GM13977 (cell line): ENCODE data around the gene CHRD.

Experiments used
- DNase-seq: peaks from one replicate; pipeline ENCODE4 v3.0.0; 2012; ENCODE audit warnings: low spot score
- in situ Hi-C: fragments of 300-500 bp; cut with MboI; formaldehyde crosslinking; loops from one replicate; pipeline ENCODE4 v1.12.0; 2022; ENCODE audit warnings: low sequenced_read_pairs, low pct_unique_long_range_greater_than_20kb, mixed read lengths, inconsistent platforms; ENCODE audit not compliant: unreplicated experiment
- TF ChIP-seq, protein P1 (sequence below): IDR thresholded peaks from 2 replicates; pipeline ENCODE4 v1.5.1; 2012; ENCODE audit warnings: mild to moderate bottlenecking, control low read depth; ENCODE audit not compliant: insufficient read depth; ENCODE audit errors: extremely low read depth, missing control alignments

CHRD gene

DNA sequence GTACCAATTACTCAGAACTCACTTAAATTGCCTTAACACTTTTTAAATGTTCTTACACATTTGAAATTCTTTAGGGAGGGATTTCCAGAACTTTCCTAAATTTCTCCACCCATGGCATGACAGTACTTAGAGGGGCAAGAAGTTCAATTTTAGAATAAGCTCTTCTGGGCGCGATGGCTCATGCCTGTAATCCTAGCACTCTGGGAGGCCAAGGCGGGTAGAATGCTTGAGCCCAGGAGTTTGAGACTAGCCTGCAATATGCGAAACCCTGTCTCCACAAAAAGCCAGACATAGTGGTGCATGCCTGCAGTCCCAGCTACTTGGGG lies 31.8 kb upstream of the CHRD start:
- in situ Hi-C loops: no loop called here
- TF ChIP-seq, protein P1, sequence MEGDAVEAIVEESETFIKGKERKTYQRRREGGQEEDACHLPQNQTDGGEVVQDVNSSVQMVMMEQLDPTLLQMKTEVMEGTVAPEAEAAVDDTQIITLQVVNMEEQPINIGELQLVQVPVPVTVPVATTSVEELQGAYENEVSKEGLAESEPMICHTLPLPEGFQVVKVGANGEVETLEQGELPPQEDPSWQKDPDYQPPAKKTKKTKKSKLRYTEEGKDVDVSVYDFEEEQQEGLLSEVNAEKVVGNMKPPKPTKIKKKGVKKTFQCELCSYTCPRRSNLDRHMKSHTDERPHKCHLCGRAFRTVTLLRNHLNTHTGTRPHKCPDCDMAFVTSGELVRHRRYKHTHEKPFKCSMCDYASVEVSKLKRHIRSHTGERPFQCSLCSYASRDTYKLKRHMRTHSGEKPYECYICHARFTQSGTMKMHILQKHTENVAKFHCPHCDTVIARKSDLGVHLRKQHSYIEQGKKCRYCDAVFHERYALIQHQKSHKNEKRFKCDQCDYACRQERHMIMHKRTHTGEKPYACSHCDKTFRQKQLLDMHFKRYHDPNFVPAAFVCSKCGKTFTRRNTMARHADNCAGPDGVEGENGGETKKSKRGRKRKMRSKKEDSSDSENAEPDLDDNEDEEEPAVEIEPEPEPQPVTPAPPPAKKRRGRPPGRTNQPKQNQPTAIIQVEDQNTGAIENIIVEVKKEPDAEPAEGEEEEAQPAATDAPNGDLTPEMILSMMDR: no peak
- DNase-seq: no peak

DNA sequence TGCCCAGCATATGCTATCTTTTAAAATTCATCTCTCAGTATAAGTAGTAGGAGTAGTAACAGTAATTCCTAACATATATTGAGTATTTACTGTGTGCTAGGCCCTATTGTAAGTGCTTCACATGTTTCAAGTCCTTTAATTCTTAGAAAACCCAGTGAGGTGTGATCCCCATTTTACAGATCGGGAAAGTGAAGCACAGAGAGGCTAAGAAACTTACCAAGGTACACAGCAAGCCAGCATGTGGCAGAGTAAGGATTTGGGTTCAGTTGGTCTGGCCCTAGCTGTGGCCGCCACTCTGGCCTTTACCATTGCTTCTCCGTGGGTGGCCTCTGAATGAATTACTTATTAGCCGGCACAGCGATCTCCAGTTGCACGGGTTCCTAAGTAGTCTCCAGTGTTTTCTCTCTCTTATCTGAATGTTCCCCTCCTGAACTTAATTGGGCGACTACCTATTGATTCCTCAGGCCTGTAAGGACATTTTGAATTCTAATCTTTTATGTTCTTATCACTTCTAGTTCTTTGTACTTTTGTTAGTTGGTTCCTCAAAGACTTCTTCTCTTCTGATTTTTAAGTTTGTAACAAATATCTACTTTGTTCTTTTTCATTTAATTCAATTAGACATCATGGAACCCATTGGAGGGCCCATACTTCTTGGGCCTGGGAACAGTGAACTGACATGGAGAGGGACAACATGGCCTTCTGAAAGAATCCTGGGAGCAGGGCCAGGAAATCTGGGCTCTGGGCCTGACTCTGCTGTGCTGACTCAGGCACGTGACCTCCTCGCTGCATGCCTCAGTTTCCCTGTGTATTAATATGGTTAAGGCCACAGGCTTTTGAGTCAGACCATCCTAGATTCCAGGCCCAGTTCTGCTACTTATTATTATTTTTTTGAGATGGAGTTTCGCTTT lies 30.0 kb upstream of the CHRD start:
- in situ Hi-C loops: no loop called here
- TF ChIP-seq, protein P1: no peak
- DNase-seq: no peak

DNA sequence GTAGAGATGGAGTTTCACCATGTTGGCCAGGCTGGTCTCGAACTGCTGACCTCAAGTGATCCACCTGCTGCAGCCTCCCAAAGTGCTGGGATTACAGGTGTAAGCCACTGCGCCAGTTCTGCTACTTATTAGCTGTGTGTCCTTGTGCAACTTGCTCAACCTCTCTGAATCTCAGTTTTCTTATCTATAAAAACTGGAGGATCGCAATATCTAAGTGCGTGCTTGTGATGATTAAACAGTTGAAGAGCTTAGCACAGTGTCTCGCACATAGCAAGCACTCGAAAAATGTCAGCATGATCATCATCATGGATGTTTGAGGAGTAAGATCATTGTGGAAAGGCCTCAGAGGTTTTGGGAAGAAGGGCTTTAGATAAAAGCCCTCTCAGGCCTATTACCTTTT lies 29.2 kb upstream of the CHRD start:
- TF ChIP-seq, protein P1: no peak
- DNase-seq: no peak
- in situ Hi-C loops: no loop called here

DNA sequence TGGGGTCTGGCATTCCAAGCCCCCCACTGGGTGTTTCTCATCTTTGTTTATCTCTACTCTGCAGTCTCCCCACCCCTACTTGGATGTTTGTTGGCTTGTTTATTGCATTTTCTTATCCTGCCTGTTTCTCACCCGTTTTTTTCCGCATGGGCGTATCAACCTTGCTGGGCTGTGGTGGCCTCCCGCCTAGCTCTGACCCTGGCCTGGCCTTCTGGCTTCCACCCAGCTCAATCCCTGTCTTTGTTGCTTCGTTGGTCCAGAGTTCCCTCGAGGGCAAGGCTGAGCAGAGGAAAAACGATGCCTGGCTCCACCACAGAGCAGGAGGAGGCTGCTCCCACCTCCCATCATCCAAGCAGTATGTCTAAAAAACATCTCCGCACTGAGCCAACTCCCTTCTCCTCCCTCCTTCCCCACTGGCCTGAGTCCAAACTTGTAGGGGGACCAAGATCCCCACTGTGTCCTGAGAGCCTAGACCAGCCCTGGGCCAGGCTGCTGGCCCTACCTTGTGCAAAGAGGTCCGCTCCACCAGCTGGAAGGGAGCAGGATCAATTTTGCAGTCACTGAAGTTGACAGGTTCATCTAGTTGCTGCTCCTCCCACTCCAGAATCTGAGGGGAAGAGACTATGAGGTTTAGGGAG lies 28.2 kb upstream of the CHRD start:
- in situ Hi-C loops: no loop called here
- TF ChIP-seq, protein P1: no peak
- no peak for DNase-seq

DNA sequence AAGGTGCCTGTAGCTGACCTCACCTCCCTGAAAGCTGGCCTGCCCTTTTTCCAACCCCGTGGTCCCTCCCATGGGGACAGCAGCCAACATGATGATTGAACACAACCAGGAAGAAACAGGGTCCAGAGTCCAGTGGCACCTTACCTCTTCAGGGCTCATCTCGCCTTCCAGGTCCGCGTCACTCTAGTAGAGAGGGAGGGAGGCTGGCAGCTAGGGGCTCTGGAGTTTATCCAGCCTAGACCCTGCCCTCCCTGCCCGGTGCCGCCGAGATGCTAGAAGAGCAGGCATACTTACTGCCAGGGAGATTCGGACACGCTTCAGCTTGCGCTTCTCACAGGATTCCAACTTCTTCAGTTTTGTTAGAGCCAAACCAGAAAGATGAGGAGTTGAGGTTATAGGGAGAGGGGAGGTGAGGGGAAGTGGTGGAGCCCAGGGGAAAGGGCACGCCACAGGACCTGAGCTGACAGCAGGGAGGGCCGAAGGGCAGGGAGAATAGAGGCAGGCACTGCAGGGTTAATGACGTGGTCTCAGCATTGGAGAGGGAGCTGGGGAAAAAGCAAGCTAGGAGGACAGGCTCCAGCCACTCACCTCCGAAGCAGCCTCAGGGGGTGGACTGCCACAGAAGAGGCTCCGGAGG lies 27.6 kb upstream of the CHRD start:
- in situ Hi-C loops: no loop called here
- TF ChIP-seq, protein P1: no peak

DNA sequence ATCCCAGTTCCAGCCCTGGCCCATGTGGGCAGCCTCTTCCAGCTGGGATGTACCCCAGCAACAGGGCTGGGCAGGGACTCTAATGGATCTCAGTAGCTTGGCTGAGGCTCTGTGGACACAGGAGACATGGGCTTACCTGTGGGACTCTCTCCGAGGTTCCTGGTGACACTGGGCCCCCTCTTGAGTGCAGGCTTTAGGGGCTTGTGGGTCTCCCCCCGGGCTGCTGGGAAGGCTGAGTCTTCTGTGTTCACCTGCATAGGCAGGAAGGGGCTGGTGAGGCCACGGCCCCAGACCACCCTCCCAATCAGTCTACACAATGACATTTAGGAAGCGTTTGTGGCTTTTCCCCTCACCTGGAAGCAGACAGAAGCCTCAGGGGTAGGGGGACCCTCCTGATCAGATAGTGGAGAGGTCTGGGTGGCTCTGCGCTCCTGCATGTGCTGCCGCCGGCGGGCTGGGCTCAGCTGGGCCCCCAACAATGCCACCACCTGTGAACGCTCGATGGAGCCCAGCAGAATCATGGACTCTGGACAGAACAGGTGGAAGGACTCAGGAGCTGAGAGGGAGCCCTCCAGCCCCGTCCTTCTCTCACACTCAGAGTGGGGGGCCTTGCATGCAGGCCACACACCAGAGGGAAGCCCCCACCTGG lies 26.8 kb upstream of the CHRD start:
- TF ChIP-seq, protein P1: no peak
- in situ Hi-C loops: no loop called here
- no peak for DNase-seq

More for the DNA sequence above, 27.6 kb upstream of the CHRD start:
- DNase-seq: no peak
